KG1 (cell line): ENCODE results near the gene OR10H3.
"Not testable (repeated sequence)": the region's sequence is repeated elsewhere in the genome, so short reads cannot be mapped to it uniquely, and the experiment has no call there.

Experiments
- DNase-seq: peaks from one replicate; lab custom pipeline; 2025; lab: John Stamatoyannopoulos, UW

Gene OR10H3

DNA sequence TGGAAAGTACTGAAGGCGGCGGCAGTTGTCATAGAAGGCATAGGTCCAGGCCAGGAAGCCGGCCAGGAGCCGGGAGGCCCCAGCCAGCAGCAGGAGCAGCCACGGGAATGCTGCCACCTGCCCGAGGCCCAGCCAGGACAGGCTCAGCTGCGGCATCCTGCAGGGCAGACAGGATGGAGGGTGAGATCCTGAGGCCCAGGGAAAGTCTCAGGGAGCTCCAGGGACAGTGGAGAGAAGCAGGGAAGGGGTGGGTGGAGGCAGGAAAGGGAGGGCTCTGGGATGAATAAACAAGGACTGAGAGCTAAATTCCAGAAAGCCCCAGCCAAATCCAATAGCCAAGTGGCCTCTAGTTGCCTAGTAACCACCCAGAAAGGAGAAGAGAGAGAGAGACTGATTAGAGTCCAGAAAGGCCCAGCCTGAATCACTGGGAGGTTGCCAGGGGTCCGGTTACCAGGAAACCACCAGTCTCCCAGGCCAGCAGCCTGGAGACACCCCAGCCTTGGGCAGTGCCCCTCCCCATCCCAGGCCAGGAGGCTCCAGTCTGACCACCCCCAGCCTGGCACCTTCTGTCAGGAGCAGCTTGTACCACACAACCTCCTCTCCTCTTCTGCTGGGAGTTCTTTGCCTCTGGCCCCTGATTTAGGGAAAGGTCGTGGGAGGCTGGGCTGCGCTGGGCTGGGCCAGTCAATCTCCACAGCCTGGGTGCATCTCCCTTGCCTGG lies 42.1 kb downstream of the OR10H3 start:
- DNase-seq, result no peak

DNA sequence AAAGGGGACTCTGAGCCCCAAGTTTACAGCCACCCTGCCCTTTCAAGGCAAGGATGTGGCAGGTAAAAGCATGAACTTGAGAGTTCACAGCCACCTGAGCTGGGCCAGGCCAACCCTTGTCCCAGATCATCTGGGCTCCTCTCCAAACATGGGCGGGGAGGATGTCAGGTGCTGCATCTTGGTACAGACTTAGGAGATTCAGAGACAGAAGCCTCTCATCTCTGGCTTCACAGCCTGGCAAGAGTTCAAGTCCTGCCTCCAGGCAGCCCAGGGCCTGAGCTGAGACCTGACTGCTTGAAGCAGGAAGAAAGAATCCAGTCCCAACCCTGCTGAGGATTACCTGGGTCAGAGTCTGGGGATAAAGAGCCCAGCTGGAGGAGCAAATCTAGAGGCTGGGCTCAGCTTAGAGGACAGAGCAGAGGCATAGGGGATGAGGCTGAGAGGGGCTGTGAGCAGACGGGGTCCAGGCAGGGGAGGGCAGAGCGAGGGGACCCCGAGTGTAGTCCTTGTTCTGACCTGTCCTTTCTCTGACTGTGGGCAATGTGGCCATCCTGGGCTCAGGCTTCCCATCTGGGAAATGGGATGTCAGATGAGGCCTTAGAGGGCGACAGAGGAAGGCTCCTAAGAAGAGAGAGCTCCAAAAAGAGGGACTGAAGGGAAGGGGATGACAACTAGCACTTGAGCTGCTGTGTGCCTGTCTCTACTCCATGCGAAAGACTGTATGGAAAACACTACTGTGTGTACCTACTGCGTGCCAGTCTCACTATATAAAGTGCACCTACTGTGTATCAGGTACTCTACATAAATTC lies 43.0 kb downstream of the OR10H3 start:
- no peak for DNase-seq

DNA sequence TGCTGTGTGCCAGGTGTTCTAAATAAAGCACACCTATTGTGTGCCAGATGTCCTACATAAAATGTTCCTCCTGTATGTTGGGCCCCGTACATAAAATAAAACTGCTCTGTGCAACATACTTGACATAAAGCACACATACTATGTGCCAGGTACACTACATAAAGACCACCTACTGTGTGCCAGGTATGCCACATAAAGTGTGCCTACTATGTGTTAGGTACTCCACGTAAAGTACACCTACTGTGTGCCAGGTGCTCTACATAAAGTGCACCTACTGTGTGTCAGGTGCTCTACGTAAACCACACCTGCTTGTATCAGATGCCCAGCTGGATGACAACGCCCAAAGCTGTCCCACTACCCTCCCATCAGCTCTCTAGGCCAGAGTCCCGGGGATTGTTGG lies 43.9 kb downstream of the OR10H3 start:
- no peak for DNase-seq

DNA sequence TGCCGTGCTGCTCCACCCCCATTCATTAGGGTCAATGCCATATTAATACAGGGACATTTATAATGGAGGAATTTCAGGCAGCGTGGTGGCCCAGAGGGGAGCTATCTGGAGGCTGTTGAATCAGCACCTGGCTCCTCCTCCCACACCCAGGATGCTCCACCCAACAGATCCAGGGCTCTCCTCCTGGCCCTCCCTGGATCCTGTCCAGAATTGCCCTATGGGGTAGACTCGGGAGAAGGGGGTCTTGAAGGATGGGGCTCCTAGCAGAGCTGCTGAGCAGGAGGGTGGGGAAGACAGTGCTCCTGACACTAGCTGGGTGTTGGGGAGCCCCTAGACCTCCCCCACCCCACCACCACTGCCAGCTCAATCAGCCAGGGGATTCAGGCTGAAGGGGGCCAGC lies 44.4 kb downstream of the OR10H3 start:
- no peak for DNase-seq

DNA sequence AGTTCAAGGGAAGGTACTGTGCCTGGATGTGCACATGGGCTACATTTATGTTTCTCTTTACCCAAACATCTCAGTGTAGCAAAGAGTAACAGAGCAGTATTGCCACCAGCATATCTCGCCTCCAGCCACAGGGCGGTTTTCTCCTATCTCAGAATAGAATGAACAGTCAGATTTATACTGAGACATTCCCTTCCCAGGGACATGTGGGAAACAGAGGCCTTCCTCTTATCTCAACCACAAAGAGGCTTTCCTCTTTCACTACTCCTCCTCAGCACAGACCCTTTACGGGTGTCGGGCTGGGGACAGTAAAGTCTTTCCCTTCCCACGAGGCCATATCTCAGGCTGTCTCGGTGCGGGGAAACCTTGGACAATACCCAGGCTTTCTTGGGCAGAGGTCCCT lies 45.1 kb downstream of the OR10H3 start:
- DNase-seq, result not testable (repeated sequence)

DNA sequence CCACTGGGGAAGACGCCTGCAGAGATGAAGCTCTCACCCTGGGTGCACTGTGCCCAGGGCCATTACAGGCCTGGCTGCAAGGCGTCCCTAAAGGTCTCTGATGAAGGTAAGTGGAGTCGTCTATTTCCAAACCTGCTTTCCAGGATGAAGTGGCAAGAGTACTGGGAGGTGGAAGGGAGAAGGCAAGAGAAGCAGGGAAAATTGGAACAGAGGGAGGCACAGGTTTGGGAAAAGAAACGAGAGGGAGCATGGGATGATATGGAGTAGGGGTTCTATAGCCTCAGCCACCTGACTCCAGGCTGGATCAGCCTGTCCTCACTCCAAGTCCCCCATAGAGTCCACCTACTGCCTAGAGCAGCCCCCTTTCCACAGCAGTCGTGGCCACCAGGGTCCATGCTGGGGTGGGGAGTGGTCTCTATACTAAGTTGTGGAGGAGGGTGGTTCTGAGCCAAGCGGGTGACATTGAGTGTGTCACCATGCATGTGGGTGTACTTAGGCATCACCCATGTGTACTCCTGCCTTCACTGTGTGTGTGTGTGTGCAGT lies 49.9 kb downstream of the OR10H3 start, which contains the start of gene OR10H5:
OR10H5 (plus strand) TSS at position 51 of the 545 bp plus-strand sequence. CDS start 6,388 bp downstream, outside the sequence.
- DNase-seq, result no peak

DNA sequence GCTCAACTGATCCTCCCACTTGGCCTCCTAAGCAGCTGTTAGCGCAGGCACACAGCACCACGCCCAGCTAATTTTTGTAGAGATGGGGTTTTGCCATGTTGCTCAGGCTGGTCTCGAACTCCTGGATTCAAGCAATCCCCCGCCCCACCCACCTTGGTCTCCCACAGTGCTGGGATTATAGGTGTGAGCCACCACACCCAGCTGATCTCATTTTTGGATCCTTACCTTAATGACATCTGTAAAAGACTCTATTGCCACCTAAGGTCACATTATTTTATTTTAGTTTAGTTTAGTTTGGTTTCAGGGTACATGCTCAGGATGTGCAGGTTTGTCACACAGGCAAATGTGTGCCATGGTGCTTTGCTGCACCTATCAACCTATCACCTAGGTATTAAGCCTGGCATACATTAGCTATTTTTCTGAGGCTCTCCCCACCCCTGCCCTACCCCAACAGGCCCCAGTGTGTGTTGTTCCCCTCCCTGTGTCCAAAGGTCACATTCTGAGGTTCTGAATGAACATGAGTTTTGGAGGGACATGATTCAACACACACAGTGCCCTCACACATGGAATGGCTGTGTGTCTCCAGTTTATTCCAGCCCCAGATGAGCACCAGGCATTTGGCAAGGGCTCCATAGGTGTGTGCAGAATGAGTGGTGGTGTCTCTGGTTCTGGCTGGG lies 50.9 kb downstream of the OR10H3 start:
- DNase-seq, result no peak

DNA sequence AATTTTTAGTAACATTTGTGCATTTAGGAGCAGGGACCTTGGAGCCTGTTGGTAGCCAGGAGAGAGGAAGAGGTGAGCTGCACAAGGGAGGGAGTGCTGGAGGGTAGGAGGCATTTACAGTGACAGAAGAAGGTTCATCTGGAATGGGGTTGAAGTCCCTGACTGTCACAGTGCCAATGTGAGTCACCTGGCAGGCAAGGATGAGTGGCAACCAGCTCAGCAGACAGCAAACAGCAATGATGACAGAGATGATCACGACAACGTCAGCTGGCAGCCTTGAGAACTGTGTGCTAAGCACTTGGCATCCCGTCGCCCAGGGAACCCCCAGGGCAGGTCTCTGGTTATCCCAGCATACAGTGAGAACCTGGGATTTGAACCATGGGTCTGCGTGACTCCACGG lies 52.3 kb downstream of the OR10H3 start:
- no peak for DNase-seq
